AG08395 (cell line): ENCODE data around the gene OR14K1.
"Not testable (repeated sequence)": the region's sequence is repeated elsewhere in the genome, so short reads cannot be mapped to it uniquely, and the experiment has no call there.

Experiments
- DNase-seq: peaks from one replicate; pipeline ENCODE4 v3.0.0; 2012; ENCODE audit warnings: mixed read lengths, low spot score

The OR14K1 gene, protein sequence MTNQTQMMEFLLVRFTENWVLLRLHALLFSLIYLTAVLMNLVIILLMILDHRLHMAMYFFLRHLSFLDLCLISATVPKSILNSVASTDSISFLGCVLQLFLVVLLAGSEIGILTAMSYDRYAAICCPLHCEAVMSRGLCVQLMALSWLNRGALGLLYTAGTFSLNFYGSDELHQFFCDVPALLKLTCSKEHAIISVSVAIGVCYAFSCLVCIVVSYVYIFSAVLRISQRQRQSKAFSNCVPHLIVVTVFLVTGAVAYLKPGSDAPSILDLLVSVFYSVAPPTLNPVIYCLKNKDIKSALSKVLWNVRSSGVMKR

DNA sequence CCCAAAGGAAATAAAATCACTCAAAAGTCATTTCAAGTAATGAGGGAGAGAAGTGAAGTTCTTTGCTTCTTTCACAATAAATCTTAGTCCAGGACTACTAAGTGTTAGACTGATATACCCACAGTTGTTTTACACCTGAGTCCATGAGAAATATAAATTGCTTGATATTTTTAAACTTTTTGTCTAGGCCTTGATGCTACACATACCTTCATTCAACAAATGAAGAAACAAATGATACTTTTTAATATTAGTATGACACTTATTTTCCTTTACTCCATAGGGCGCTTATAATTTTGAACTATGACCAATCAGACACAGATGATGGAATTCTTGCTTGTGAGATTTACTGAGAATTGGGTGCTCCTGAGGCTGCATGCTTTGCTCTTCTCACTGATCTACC, at the start of gene OR14K1:
TSS of gene OR14K1 (plus strand) at position 301 of the 400 bp plus-strand sequence. CDS start at position 301, 0 bp downstream.
- no peak for DNase-seq

DNA sequence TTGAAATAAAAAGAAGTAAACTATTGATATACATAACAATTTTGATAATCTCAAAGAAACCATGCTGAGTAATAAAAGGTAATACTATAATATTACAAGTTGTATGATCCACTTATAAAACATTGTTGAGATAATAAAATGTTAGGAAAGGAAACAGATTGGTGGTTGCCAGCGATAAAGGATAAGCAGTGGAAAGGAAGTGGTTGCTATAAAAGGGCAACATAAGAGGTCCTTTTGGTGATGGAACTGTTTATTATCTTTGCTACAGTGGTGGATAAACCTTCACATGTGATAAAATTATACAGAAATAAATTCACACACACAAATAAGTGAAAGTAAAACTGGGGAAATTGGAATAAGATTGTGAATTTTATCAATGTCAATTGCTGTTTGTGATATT, 37.1 kb upstream of the OR14K1 start:
- DNase-seq, result no peak

DNA sequence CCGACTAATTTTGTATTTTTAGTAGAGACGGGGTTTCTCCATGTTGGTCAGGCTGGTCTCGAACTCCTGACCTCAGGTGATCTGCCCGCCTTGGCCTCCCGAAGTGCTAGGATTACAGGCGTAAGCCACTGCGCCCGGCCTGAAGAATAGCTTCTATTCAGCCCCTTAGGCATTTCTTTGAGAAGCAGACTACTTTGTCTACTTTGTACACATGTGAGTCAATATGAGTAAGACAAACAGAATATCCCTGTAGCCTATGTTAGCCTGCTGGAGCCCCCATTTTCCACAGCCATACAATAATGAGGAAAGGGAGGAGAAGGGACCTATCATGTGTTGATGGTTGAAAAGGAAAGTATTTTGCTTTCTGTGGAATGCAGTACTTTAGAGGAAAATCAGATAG, 27.7 kb upstream of the OR14K1 start:
- not testable (repeated sequence) for DNase-seq

DNA sequence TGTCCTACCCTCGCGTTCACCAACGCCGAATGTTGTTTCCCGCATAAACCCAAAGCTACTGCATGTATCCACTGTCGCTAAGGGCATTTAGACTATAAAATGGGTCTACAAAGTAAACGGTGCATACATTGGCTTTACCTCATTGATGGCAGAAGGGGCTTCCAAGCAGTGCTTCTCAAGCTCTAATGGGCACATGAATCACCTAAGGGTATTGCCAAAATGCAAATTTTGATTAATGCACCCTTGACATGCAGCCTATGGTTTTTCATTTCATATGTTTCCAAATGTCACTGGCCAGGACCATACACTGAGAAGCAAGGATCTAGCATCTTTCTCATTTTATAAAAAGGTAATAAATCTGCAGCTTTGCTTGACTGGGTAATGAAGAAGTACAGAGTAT, 24.7 kb upstream of the OR14K1 start:
- DNase-seq, result no peak

DNA sequence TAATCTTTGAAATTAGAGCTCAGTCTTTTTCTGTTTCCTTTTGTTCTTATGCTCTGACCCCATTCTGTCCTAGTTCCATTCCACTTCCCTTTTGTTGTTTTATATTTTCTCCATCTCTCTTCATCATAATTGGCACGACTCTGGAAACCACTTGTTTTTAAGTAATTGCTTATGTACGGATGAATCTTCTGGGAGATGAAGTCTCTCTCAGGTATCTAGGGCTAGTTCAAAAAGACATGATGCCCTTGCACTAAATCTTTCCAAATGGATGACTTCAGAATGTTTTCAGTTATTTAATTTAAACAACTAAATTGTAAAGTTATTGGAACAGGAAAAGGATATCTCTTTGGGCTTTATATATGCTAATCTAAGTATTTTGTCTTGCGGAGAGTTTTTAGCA, 21.9 kb upstream of the OR14K1 start, which contains the start of gene OR6F1:
TSS of gene OR6F1 (minus strand) at position 101 of the 400 bp plus-strand sequence. CDS start 3,891 bp downstream, outside the sequence.
- DNase-seq, result no peak

DNA sequence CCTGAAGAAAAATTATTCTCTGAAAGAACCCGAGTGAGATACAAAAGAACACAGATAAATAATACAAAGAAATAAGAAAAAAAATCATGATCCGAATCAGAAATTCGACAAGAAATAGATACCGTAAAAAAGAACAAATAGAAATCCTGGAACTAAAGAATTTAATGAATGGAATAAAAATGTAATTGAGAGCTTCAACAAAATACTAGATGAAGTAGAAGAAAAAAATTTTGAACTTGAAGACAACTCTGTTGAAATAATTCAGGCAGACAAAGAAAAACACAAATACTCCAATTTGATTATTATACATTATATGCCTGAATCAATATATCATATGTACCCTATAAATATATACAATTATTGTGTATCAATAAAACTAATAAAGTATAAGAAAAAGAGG, 17.2 kb upstream of the OR14K1 start:
- DNase-seq, result no peak

DNA sequence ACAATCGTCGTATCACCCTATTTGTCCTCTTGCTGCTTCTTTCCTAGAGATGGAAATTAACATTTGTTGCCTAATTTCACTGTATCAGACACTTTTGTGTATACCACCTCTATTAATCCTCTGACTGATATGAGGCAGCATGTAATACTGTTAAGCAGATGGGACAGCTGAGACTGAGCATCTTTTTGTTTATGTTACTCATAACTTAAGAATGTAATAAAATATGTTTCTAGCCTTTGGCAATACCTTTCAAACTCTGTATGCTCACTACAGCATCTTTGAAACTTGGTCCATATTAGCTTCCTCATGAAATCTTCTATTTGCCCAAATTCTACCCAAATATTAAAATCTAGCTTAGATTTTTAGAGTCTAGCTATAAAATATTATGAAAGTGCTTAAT, 2.3 kb downstream of the OR14K1 start:
- no peak for DNase-seq

DNA sequence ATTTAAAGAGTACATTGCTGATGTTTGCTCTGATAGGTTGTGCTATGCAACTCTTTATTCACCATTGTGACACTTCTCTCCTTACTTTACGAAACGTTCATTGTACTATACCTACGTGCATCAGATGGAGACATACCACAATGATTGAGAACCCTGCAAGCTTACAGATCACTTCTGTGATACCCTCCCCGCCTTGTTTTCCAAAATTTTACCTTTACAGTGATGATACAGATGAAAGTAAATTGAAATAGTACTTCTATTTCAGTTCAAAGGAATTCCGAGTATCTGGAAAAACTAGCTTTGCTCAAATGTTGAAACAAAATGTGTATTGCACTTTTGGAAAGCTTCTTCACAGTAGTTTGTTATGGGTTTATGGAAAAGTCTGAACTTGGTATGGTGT, 3.3 kb downstream of the OR14K1 start:
- DNase-seq, result no peak

DNA sequence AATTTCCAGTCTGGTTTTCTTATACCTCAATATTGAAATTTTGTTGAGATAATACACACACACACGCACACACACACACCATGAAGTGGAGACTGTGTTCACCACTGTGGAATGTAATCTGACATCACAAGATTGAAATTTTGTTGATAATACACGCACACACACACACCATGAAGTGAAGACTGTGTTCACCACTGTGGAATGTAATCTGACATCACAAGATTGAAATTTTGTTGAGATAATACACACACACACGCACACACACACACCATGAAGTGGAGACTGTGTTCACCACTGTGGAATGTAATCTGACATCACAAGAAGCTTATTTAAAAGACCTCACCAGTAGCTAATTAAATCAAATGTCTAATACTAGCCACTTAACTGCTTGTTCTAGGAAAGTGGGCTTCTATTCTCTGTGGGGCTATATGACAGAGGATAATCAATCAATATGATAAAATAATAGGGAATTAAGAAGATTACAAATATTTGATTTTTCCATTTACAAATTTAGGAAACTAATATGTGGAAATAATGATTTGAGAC, 3.9 kb downstream of the OR14K1 start:
- DNase-seq, result not testable (repeated sequence)

DNA sequence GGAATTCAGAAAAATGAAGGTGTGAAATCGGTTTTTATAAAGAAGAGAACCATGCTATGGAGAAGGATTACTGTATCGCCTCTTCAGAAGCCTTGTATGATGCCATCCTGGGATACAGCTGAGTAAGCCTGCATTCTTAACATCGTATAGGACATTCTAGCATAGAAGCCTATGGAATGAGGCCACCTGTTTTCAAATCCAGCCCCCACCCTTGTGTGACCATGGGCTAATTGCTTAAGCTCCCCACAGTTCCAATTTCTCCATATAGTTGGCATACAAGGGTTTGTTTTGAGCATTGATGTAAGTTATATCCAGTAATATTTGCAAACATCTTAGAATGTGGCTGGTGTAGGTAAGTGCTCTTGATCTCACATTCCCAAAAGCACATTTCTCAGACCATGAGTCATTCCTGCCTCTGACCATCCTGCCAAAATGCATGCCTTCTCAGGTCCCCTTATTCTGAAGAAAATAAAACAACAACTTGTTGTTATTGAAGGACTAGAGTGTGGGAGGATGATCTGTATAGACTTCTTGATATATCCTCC, 8.0 kb downstream of the OR14K1 start:
- no peak for DNase-seq

DNA sequence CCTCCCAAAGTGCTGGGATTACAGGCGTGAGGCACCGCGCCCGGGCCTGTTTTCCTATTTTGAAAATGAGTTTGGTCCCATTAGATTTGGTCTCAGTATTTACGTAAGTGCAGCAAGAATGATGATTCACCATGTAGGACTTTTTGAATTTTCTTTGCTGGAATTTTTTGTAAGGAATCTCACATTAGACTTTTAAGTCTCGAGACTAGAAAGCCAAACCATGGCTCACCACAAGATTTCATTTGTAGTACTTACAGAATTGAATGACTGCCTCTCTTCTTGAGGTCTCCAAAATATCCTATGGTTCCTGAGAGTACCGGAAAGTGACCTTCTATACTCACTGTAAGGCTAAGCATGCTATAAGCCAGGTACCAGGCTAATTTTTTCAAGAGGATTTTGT, 9.2 kb downstream of the OR14K1 start:
- DNase-seq, result no peak

DNA sequence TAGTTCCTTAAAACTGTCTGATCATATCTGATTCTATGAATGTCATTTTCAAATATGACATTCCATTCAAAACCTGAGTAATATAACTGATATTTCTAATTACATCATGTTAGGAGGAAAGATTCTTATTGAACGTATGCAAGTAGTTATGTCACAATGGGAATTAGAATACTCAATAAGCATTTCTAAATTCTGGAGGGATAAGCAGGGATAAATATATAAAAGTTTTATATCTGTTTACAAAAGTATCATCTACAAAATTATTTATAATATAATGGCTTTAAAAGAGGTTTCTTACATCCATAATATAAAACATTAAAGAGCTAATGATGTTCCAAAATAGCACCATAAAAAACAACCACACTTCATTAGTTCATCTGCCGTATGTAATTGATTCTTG, 9.6 kb downstream of the OR14K1 start, which contains the start of gene OR14A2:
TSS of gene OR14A2 (minus strand) at position 101 of the 400 bp plus-strand sequence.
- no peak for DNase-seq

DNA sequence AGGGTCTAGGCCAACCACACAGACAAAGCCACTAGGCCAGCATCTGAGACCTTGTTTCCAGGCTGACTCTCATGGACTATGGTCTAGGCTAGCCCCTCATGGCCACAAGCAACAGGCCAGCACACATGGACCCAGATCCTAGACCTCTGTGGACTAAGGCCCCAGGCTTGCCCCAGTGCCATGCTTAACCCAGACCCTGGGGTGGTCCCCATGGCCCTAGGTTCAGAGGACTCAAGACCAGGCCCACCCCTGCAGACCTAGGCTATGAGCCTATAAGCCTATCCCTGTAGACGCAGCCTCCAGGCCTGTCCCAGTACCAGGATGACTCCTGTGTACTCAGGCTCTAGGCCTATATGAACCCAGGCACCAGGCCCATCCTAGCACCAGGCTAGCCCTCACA, 11.5 kb downstream of the OR14K1 start:
- DNase-seq, result no peak

DNA sequence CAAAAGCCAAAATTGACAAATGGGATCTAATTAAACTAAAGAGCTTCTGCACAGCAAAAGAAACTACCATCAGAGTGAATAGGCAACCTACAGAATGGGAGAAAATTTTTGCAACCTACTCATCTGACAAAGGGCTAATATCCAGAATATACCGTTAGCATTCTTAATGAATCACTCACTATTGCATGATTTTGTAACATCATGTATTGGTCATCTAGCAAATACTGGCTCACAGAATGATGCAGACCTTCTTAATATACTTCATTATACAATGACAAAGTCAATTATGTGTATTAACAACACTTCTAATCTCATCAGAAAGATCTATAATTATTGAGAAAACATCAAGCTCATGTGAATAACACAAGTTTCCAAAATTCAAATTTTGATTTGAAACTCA, 15.9 kb downstream of the OR14K1 start:
- not testable (repeated sequence) for DNase-seq

DNA sequence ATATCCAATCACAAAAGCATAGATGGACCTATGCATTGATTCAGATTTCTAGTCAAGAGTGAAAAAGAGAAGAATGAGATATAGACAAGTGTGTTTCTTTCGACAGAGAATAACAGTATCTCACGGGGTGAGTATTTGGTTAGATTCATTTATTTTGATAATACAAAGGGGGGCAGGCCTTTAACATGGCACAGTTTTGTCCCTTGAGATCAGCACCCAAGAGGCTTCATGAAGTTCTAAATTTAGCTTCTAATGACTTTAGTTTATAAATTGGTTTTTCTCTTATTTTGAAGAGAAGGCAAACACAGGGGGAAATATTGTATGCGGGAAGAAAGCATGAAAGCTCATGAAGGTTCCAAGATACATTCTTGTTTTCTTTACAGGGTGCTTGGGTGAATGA, 22.0 kb downstream of the OR14K1 start, which contains the start of gene OR1C1:
TSS of gene OR1C1 (minus strand) at position 101 of the 400 bp plus-strand sequence. CDS start 2,150 bp downstream, outside the sequence.
- DNase-seq, result no peak

DNA sequence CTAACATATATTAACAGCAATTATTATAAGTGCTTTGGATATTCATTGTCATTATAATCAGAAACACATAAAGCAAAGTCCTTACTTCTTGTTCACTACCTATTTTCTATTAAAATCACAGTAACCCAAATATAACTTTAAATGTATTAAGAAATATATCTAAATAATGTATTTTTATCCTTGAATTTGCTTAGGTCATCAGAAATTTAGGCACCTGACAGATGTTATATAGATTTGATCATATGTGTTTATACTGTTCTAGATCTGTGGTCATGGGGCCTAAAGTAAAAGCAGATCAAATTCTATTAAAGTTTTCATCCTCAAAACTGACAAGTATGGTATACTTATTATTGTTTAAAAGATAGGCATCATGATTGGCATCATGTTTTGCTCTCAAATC, 31.2 kb downstream of the OR14K1 start:
- DNase-seq, result no peak
